Measurements from ENCODE around the gene APC.

APC gene

GRCh38 chr5:112776301-112776856 is 38.7 kb downstream of the APC start:
- no peak for DNase-seq (ENCODE audit: extremely low read depth in 1 of 2, low read depth in 1 of 2)

GRCh38 chr5:112779531-112779930 is 41.8 kb downstream of the APC start:
- DNase-seq (ENCODE audit: extremely low read depth in 1 of 2, low read depth in 1 of 2) = no peak

- DNase-seq (ENCODE audit: extremely low read depth in 1 of 2, low read depth in 1 of 2) = no peak
Measured at GRCh38 chr5:112784726-112785125, 47.0 kb downstream of the APC start.

GRCh38 chr5:112787261-112787660 is 49.6 kb downstream of the APC start:
- DNase-seq (ENCODE audit: extremely low read depth in 1 of 2, low read depth in 1 of 2) = no peak

GRCh38 chr5:112787896-112788295 is 50.2 kb downstream of the APC start:
- no peak for DNase-seq (ENCODE audit: extremely low read depth in 1 of 2, low read depth in 1 of 2)

- no peak for DNase-seq (ENCODE audit: extremely low read depth in 1 of 2, low read depth in 1 of 2)
Measured at GRCh38 chr5:112793201-112793600, 55.5 kb downstream of the APC start.

- DNase-seq (ENCODE audit: extremely low read depth in 1 of 2, low read depth in 1 of 2) = no peak
Measured at GRCh38 chr5:112794410-112794809, 56.7 kb downstream of the APC start.

- DNase-seq (ENCODE audit: extremely low read depth in 1 of 2, low read depth in 1 of 2) = no peak
Measured at GRCh38 chr5:112795342-112795741, 57.7 kb downstream of the APC start.

GRCh38 chr5:112795944-112796678 is 58.4 kb downstream of the APC start:
- no peak for DNase-seq (ENCODE audit: extremely low read depth in 1 of 2, low read depth in 1 of 2)

- no peak for DNase-seq (ENCODE audit: extremely low read depth in 1 of 2, low read depth in 1 of 2)
Measured at GRCh38 chr5:112799661-112800060, 62.0 kb downstream of the APC start.

- no peak for DNase-seq (ENCODE audit: extremely low read depth in 1 of 2, low read depth in 1 of 2)
Measured at GRCh38 chr5:112800891-112801290, 63.2 kb downstream of the APC start.

GRCh38 chr5:112811023-112811422 is 73.3 kb downstream of the APC start:
- no peak for DNase-seq (ENCODE audit: extremely low read depth in 1 of 2, low read depth in 1 of 2)

- no peak for DNase-seq (ENCODE audit: extremely low read depth in 1 of 2, low read depth in 1 of 2)
Measured at GRCh38 chr5:112812549-112812948, 74.9 kb downstream of the APC start.

GRCh38 chr5:112820246-112820645 is 82.6 kb downstream of the APC start:
- DNase-seq (ENCODE audit: extremely low read depth in 1 of 2, low read depth in 1 of 2) = no peak

GRCh38 chr5:112822456-112822855 is 84.8 kb downstream of the APC start:
- no peak for DNase-seq (ENCODE audit: extremely low read depth in 1 of 2, low read depth in 1 of 2)

- no peak for DNase-seq (ENCODE audit: extremely low read depth in 1 of 2, low read depth in 1 of 2)
Measured at GRCh38 chr5:112823181-112823580, 85.5 kb downstream of the APC start.

GRCh38 chr5:112823656-112824055 is 86.0 kb downstream of the APC start:
- DNase-seq (ENCODE audit: extremely low read depth in 1 of 2, low read depth in 1 of 2) = no peak

GRCh38 chr5:112824197-112824596 is 86.5 kb downstream of the APC start:
- no peak for DNase-seq (ENCODE audit: extremely low read depth in 1 of 2, low read depth in 1 of 2)

GRCh38 chr5:112830378-112830777 is 92.7 kb downstream of the APC start:
- no peak for DNase-seq (ENCODE audit: extremely low read depth in 1 of 2, low read depth in 1 of 2)

GRCh38 chr5:112833971-112834370 is 96.3 kb downstream of the APC start:
- DNase-seq (ENCODE audit: extremely low read depth in 1 of 2, low read depth in 1 of 2) = no peak

- no peak for DNase-seq (ENCODE audit: extremely low read depth in 1 of 2, low read depth in 1 of 2)
Measured at GRCh38 chr5:112844489-112844888, 106.8 kb downstream of the APC start.

- no peak for DNase-seq (ENCODE audit: extremely low read depth in 1 of 2, low read depth in 1 of 2)
Measured at GRCh38 chr5:112846556-112846955, 108.9 kb downstream of the APC start.

- no peak for DNase-seq (ENCODE audit: extremely low read depth in 1 of 2, low read depth in 1 of 2)
Measured at GRCh38 chr5:112847306-112847705, 109.6 kb downstream of the APC start.

Data from activated CD8-positive, alpha-beta memory T cell treated with anti-CD3 and anti-CD28 coated beads for 1 hour (primary cell).